Fibroblast of skin of scalp (primary cell): ENCODE measurements around the gene ASIC5.
"Not testable (repeated sequence)": the region's sequence is repeated elsewhere in the genome, so short reads cannot be mapped to it uniquely, and the experiment has no call there.

Source experiments
- DNase-seq: peaks from one replicate; pipeline ENCODE4 v3.0.0-alpha.2; 2013

ASIC5 gene

GRCh38 chr4:155799794-155800123 is 66.3 kb downstream of the ASIC5 start:
- no peak for DNase-seq

GRCh38 chr4:155799116-155799793 is 66.8 kb downstream of the ASIC5 start:
- peak; percentile 41 for DNase-seq

GRCh38 chr4:155797581-155797980 is 68.5 kb downstream of the ASIC5 start:
- not testable (repeated sequence) for DNase-seq

- peak; percentile 54 for DNase-seq
Measured at GRCh38 chr4:155795991-155796390, 70.1 kb downstream of the ASIC5 start.

- DNase-seq, result no peak
Measured at GRCh38 chr4:155794589-155795236, 71.4 kb downstream of the ASIC5 start.

- DNase-seq, result no peak
Measured at GRCh38 chr4:155789982-155790381, 76.1 kb downstream of the ASIC5 start.

GRCh38 chr4:155789391-155789790 is 76.7 kb downstream of the ASIC5 start:
- no peak for DNase-seq

- peak; percentile 53 for DNase-seq
Measured at GRCh38 chr4:155787113-155787710, 78.9 kb downstream of the ASIC5 start.

GRCh38 chr4:155785828-155786227 is 80.2 kb downstream of the ASIC5 start:
- no peak for DNase-seq

- no peak for DNase-seq
Measured at GRCh38 chr4:155784637-155785036, 81.4 kb downstream of the ASIC5 start.

GRCh38 chr4:155781249-155781831 is 84.7 kb downstream of the ASIC5 start:
- no peak for DNase-seq

- no peak for DNase-seq
Measured at GRCh38 chr4:155780775-155781174, 85.3 kb downstream of the ASIC5 start.
